Mucosa of rectum (tissue), 2 donors: Measurements from ENCODE around the gene CDK14.

Experiments
- H3K27ac ChIP-seq, 2 donors: one replicate each; pipeline ENCODE4 v1.7.0; 2013; ENCODE audit warnings: inconsistent platforms in 2 of 2, low read depth in 2 of 2, low read length in 2 of 2
- H3K27me3 ChIP-seq, 2 donors: one replicate each; pipeline ENCODE4 v1.7.0; 2013; ENCODE audit warnings: low read length in 2 of 2; ENCODE audit not compliant: control insufficient read depth in 2 of 2, insufficient read depth in 2 of 2
- H3K36me3 ChIP-seq, 2 donors: one replicate each; pipeline ENCODE4 v1.7.0; 2013; ENCODE audit warnings: low read length in 2 of 2; ENCODE audit not compliant: control insufficient read depth in 2 of 2, insufficient read depth in 2 of 2
- H3K4me1 ChIP-seq, 2 donors: one replicate each; pipeline ENCODE4 v1.7.0; 2013; ENCODE audit warnings: low read length in 2 of 2, mild to moderate bottlenecking in 1 of 2; ENCODE audit not compliant: control insufficient read depth in 2 of 2, insufficient read depth in 2 of 2
- H3K4me3 ChIP-seq, 2 donors: one replicate each; pipeline ENCODE4 v1.7.0; 2013; ENCODE audit warnings: low read length in 2 of 2
- H3K9ac ChIP-seq, 2 donors: one replicate each; pipeline ENCODE4 v1.7.0; 2013; ENCODE audit warnings: low read length in 2 of 2, low read depth in 1 of 2, mild to moderate bottlenecking in 1 of 2
- H3K9me3 ChIP-seq, 2 donors: one replicate each; pipeline ENCODE4 v1.7.0; 2013; ENCODE audit warnings: low read length in 2 of 2; ENCODE audit not compliant: control insufficient read depth in 2 of 2
- donor health status: healthy.
- donor health status: Normal muscosa, but diverticular disease.

The CDK14 gene

DNA sequence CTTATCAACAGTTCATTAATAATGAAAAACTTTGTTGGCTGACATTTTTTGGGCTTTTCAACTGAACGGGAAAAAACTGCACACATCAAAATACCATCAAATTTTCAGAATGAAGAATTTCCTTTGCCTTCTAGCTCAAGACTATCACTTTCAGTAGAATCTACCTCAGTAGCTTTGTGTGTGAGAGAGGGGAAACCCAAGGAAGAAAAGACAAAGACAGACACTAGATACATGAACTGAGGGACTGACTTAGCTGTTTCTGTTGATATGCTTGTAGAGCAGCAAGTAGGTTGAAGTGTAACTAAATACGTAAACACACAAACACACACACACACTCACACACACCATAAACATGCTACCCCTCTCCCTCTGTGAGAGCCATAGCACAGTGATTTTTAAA, 257.1 kb downstream of the CDK14 start:
- Histone ChIP-seq H3K9ac (no peak overlapping the region), H3K4me1 (no peaks in the 10 kb centered on the region), H3K4me3 (no peak overlapping the region), H3K36me3 (no peaks in the 10 kb centered on the region), H3K27me3 (no peaks in the 10 kb centered on the region), H3K27ac (no peak overlapping the region), H3K9me3 (no peaks in the 10 kb centered on the region)

DNA sequence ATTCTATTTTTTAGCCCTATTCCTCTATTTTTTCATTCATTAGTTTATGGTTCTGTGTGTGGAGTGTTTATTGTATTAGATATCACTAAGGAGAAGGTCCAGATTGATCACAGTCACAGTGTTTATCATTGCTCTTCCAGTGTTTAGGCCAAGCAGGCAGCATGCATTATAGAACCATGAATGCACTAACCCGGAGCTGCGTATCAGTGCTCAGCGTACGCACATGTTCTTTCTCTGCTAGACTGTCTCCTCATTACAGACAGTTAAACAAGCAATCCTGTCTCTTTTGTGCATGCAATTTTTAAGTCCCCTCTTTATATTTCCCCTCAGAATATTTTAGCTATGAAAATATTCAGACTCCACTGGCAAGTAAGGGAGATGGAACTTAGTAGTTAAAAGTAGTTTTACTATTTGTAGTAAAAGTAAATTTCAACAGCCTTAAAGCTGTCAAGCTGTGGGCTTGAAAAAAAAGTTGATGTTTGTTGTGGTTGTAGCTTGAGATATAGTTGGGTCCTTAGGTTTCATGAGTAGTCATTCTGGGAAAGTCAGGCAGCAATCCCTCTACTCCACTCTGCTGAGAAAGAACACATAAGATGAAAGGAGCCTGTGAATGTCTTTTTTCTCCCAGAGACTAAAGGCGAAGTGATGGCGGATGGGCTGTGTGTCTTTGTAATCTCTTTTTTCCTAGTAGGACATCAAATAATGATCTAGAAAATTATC, 260.4 kb downstream of the CDK14 start:
- Histone ChIP-seq H3K4me1 (no peaks in the 10 kb centered on the region), H3K4me3 (no peak overlapping the region), H3K27me3 (no peaks in the 10 kb centered on the region), H3K9ac (no peak overlapping the region), H3K9me3 (no peaks in the 10 kb centered on the region), H3K27ac (no peak overlapping the region), H3K36me3 (no peaks in the 10 kb centered on the region)

DNA sequence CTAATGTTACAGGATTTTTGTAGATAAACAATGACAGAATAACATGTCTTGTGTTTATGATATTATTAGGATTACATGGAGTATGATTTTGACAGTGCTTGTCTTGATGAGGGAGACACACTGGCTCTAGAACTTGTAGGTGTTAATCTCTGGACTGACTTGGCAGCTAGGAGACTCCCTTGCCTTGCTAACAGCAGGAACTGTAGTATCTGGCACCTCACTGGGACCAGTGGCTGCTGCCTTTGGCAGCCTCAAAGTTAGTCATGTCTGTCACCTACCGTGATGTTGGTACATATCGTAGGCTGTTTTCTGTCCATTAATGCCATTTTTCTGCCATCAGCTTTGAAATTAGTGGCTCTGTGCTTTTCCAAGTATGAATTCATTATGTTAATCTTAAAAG, 261.5 kb downstream of the CDK14 start:
- Histone ChIP-seq H3K27ac (no peak overlapping the region), H3K9ac (no peak overlapping the region), H3K4me1 (no peaks in the 10 kb centered on the region), H3K9me3 (no peaks in the 10 kb centered on the region), H3K4me3 (no peak overlapping the region), H3K36me3 (no peaks in the 10 kb centered on the region), H3K27me3 (no peaks in the 10 kb centered on the region)

DNA sequence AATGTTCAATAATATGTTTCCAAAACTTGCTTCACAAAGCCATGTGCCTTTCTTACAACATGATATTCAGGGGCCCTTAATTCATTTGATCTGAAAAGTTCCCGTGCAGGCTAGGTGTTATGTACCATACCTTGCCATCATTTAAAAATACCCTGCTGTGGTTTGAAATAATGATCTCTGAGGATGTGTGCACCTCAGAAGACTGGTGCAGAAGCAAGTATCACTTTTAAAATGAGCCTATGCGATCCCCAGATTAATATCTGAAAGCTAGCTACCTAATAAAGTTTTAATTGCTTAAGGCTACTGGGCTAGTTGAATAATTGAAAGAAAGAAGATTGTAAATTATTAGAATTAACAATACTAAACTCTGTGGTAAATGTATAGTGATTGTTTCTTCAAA, 262.4 kb downstream of the CDK14 start:
- Histone ChIP-seq H3K4me1 (no peaks in the 10 kb centered on the region), H3K36me3 (no peaks in the 10 kb centered on the region), H3K27ac (no peak overlapping the region), H3K9me3 (no peaks in the 10 kb centered on the region), H3K9ac (no peak overlapping the region), H3K27me3 (no peaks in the 10 kb centered on the region), H3K4me3 (no peak overlapping the region)

DNA sequence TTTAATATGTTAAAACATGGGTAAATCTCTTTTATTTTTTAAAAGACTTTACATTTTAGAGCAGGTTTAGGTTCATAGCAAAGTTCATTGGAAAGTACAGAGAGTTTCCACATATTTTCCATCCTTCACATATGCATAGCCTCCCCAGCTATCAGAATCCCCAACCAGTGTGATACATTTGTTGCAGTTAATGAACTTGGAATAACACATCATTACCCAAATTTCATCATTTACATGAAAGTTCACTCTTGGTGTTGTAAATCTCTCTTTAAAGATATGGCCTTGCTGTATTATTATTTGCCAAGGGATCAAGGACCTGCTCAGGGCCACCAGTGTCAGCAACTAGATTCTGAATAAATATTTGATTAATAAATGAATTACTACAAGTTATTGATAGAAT, 263.4 kb downstream of the CDK14 start:
- no peak overlapping the region for H3K9ac ChIP-seq
- H3K9me3 ChIP-seq = no peaks in the 10 kb centered on the region
- H3K27me3 ChIP-seq = no peaks in the 10 kb centered on the region
- no peaks in the 10 kb centered on the region for H3K4me1 ChIP-seq
- no peaks in the 10 kb centered on the region for H3K36me3 ChIP-seq
- H3K4me3 ChIP-seq = no peak overlapping the region
- no peak overlapping the region for H3K27ac ChIP-seq

DNA sequence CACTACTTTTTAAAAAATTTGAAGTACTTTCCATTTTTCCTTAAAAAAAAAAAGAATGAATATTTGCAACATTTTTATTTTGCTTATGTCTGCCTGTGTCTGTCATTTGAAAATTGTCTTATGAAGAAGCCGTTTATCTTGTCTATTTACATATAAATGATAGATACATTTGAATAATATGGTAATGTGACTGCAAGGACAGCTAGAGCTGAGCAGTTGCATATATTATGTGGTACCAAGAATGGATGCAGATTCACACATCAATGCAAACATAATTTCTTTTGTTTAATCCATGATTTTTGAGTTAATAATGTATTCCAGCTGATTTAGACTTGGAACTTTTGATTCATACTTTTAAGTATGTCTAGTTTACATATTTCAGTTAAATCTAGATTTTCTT, 268.0 kb downstream of the CDK14 start:
- Histone ChIP-seq H3K27me3 (no peaks in the 10 kb centered on the region), H3K27ac (no peak overlapping the region), H3K4me1 (no peaks in the 10 kb centered on the region), H3K9ac (no peak overlapping the region), H3K9me3 (no peaks in the 10 kb centered on the region), H3K4me3 (no peak overlapping the region), H3K36me3 (no peaks in the 10 kb centered on the region)

DNA sequence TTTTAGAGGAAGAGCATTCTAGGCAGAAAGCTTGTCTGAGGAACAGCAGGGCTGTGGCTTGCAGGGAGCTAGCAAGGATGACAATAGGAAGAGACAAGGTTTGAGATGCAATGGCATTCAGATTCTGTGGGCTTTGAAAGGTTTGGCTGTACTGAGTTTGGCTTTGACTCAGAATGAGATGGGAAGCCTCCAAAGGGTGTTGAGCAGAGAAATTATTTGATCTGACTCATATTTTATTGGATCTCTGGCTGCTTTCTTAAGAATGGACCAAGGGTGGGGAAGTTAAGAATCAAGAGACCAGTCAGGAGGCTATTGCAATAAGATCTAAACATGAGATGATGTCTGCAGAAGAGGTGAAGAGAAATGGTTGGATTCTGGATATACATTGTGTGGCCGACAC, 273.2 kb downstream of the CDK14 start:
- Histone ChIP-seq H3K36me3 (no peaks in the 10 kb centered on the region), H3K4me3 (no peak overlapping the region), H3K27ac (no peak overlapping the region), H3K9ac (no peak overlapping the region), H3K9me3 (no peaks in the 10 kb centered on the region), H3K4me1 (no peaks in the 10 kb centered on the region), H3K27me3 (no peaks in the 10 kb centered on the region)

DNA sequence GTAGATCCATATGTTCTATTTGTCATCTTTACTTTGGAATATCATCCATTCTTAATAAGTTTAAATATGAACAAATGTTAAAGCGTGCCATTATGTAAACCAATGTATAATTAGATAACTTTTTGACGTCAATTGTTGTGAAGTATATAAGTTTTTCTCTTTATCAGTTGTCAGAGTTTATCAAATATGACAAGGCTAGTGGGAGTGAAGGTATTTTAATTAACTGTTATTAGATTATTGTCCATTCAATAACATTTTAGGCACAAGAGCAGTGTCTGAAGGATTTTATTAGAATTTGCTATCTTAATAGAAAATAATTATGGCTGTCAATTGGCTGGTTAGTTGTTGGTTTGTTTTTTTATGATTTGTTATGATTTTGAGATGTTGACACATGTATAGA, 280.6 kb downstream of the CDK14 start:
- no peaks in the 10 kb centered on the region for H3K4me1 ChIP-seq
- no peaks in the 10 kb centered on the region for H3K9me3 ChIP-seq
- H3K9ac ChIP-seq = no peak overlapping the region
- H3K36me3 ChIP-seq = no peaks in the 10 kb centered on the region
- no peak overlapping the region for H3K27ac ChIP-seq
- no peaks in the 10 kb centered on the region for H3K27me3 ChIP-seq
- no peak overlapping the region for H3K4me3 ChIP-seq

DNA sequence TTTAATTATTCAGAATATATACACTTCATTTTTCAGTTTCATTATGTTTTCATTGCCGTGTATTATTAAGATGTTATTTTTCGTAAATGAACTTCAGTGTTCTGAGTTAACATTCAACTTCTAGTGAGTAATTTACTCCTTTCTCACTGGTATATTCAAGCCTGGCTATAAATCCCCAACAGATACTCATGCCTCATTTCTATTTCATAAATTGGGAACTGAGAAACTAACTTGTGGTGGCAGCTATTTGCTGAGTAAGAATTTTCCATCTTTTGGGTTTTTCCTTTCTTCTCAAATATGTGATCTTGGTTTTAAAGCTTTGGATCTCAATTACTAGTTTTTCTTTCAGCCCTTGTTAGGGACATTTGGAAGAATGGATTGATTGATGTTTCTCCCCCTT, 281.1 kb downstream of the CDK14 start:
- H3K36me3 ChIP-seq = no peaks in the 10 kb centered on the region
- H3K4me1 ChIP-seq = no peaks in the 10 kb centered on the region
- no peaks in the 10 kb centered on the region for H3K27me3 ChIP-seq
- H3K4me3 ChIP-seq = no peak overlapping the region
- no peak overlapping the region for H3K27ac ChIP-seq
- H3K9me3 ChIP-seq = no peaks in the 10 kb centered on the region
- H3K9ac ChIP-seq = no peak overlapping the region

DNA sequence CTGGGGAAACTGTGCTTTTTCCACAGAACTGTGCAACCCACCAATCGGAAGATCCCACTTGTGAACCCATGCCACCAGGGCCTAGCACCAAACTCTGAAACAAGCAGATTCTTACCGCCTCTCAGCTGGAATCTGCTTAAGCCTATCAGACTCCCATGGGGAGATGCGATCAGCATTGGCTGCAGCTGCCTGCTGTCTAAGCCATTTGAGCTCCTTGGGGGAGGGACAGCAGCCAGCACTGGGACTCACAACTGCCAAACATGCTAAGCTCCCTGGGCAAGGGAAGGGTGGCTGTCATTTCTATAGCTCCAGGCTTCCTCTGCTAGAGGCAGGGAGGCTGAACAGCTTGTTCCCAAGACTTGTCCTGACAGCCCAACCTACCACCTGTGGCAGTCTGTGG, 283.8 kb downstream of the CDK14 start:
- Histone ChIP-seq H3K27ac (no peak overlapping the region), H3K9ac (no peak overlapping the region), H3K27me3 (no peaks in the 10 kb centered on the region), H3K4me3 (no peak overlapping the region), H3K9me3 (no peaks in the 10 kb centered on the region), H3K4me1 (no peaks in the 10 kb centered on the region), H3K36me3 (no peaks in the 10 kb centered on the region)

DNA sequence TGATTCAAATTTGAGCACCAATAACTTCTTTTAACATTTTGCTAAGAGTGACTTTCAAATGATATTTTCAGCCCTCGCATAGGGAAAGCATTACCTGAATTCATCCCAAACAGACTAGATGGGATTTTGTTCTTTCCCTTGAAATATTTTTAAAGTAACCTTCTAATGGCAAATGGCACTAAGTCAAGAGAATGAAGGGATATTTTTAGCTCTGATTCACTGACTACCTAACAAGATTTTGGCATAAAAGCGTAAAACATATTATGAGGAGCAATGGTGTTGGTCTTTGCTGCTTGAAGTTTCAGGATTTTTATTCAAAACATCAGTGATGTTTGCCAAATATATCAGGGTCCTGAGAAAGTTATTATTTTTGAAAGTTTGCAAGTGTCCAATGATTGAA, 290.3 kb downstream of the CDK14 start:
- no peaks in the 10 kb centered on the region for H3K27me3 ChIP-seq
- H3K36me3 ChIP-seq = no peaks in the 10 kb centered on the region
- no peak overlapping the region for H3K27ac ChIP-seq
- H3K9ac ChIP-seq = no peak overlapping the region
- H3K9me3 ChIP-seq = no peaks in the 10 kb centered on the region
- no peak overlapping the region for H3K4me3 ChIP-seq
- H3K4me1 ChIP-seq = no peaks in the 10 kb centered on the region
